WTC11 (cell line): ENCODE measurements around the gene HMGCS2. TPM values are rescaled to one million over a fixed set of nuclear protein-coding genes. Genes with fewer than 3 reads are reported as not detected.

ENCODE experiments used
- ATAC-seq: fragments of 200-7000 bp; cut with Tn5 transposase; 2 replicates; pipeline ENCODE4 v1.10.0; 2021; ENCODE audit warnings: mild to moderate bottlenecking, moderate library complexity
- CTCF ChIA-PET: fragments of 300-600 bp; sonication (Branson Sonifier 250); formaldehyde crosslinking; loops from one replicate; lab custom pipeline; 2021; ENCODE audit warnings: antibody characterized with exemption; lab: Charles Lee
- POLR2A ChIA-PET: fragments of 350-600 bp; sonication (Branson Sonifier 250); formaldehyde crosslinking; loops from one replicate; lab custom pipeline; 2021; ENCODE audit warnings: antibody characterized with exemption; lab: Charles Lee
- DNase-seq: peaks from one replicate; pipeline ENCODE4 v3.0.0; 2021; ENCODE audit warnings: low spot score
- H3K27ac Mint-ChIP-seq: 2 replicates; pipeline ENCODE4 v1.8.0; 2021; ENCODE audit warnings: mixed read lengths
- H3K27me3 Mint-ChIP-seq: 2 replicates; pipeline ENCODE4 v1.8.0; 2021; ENCODE audit warnings: low read depth, mild to moderate bottlenecking, moderate library complexity, mixed read lengths
- H3K36me3 Mint-ChIP-seq: 2 replicates; pipeline ENCODE4 v1.8.0; 2021; ENCODE audit warnings: mixed read lengths
- H3K4me1 Mint-ChIP-seq: 2 replicates; pipeline ENCODE4 v1.8.0; 2022; ENCODE audit warnings: mixed read lengths
- H3K4me3 Mint-ChIP-seq: 2 replicates; pipeline ENCODE4 v1.8.0; 2021; ENCODE audit warnings: mild to moderate bottlenecking, moderate library complexity, mixed read lengths
- H3K9me3 Mint-ChIP-seq: 2 replicates; pipeline ENCODE4 v1.8.0; 2021; ENCODE audit warnings: mixed read lengths
- AR ChIP-seq: fragments of 250-450 bp; sonication (Bioruptor Pico); IDR thresholded peaks from 2 replicates; pipeline ENCODE4 v1.9.0; 2021; ENCODE audit warnings: mild to moderate bottlenecking
- ELF4 ChIP-seq: sonication (generic); formaldehyde crosslinking; IDR thresholded peaks from 2 replicates; pipeline ENCODE4 v1.8.1; 2022; ENCODE audit warnings: low read depth, mild to moderate bottlenecking, moderate library complexity, missing genetic modification reagents
- HMGXB4 ChIP-seq: sonication (generic); formaldehyde crosslinking; IDR thresholded peaks from 2 replicates; pipeline ENCODE4 v1.8.1; 2023; ENCODE audit warnings: mild to moderate bottlenecking, moderate library complexity, missing genetic modification reagents
- MYBL2 ChIP-seq: sonication (generic); formaldehyde crosslinking; IDR thresholded peaks from 2 replicates; pipeline ENCODE4 v1.8.1; 2023; ENCODE audit warnings: mild to moderate bottlenecking, moderate library complexity, missing genetic modification reagents
- PRDM15 ChIP-seq: sonication (generic); formaldehyde crosslinking; IDR thresholded peaks from 2 replicates; pipeline ENCODE4 v1.8.0; 2022; ENCODE audit warnings: missing genetic modification reagents
- ZMAT4 ChIP-seq: fragments of 250-450 bp; sonication (Bioruptor Pico); IDR thresholded peaks from 2 replicates; pipeline ENCODE4 v1.9.0; 2021; ENCODE audit warnings: mild to moderate bottlenecking
- total RNA-seq: library from RNA; stranded (reverse); gene quantifications from 3 replicates; pipeline ENCODE4 v1.2.3, GENCODE V29; 2021
- TF ChIP-seq, protein P1 (sequence below): sonication (generic); formaldehyde crosslinking; IDR thresholded peaks from 2 replicates; pipeline ENCODE4 v1.8.0; 2023; ENCODE audit warnings: missing genetic modification reagents, mild to moderate bottlenecking, borderline replicate concordance
- TF ChIP-seq, protein P2 (sequence below): sonication (generic); formaldehyde crosslinking; IDR thresholded peaks from 2 replicates; pipeline ENCODE4 v1.8.0; 2023; ENCODE audit warnings: missing genetic modification reagents
- TF ChIP-seq, protein P3 (sequence below): sonication (generic); formaldehyde crosslinking; IDR thresholded peaks from 2 replicates; pipeline ENCODE4 v1.8.1; 2022; ENCODE audit warnings: mild to moderate bottlenecking, moderate library complexity, missing genetic modification reagents

The HMGCS2 gene
- total RNA-seq, 1 experiment from 2014 or later: 0.24 TPM

GRCh38 chr1:119816407-119816806 lies 47.7 kb upstream of the HMGCS2 start (continued):
- TF ChIP-seq, protein P1, sequence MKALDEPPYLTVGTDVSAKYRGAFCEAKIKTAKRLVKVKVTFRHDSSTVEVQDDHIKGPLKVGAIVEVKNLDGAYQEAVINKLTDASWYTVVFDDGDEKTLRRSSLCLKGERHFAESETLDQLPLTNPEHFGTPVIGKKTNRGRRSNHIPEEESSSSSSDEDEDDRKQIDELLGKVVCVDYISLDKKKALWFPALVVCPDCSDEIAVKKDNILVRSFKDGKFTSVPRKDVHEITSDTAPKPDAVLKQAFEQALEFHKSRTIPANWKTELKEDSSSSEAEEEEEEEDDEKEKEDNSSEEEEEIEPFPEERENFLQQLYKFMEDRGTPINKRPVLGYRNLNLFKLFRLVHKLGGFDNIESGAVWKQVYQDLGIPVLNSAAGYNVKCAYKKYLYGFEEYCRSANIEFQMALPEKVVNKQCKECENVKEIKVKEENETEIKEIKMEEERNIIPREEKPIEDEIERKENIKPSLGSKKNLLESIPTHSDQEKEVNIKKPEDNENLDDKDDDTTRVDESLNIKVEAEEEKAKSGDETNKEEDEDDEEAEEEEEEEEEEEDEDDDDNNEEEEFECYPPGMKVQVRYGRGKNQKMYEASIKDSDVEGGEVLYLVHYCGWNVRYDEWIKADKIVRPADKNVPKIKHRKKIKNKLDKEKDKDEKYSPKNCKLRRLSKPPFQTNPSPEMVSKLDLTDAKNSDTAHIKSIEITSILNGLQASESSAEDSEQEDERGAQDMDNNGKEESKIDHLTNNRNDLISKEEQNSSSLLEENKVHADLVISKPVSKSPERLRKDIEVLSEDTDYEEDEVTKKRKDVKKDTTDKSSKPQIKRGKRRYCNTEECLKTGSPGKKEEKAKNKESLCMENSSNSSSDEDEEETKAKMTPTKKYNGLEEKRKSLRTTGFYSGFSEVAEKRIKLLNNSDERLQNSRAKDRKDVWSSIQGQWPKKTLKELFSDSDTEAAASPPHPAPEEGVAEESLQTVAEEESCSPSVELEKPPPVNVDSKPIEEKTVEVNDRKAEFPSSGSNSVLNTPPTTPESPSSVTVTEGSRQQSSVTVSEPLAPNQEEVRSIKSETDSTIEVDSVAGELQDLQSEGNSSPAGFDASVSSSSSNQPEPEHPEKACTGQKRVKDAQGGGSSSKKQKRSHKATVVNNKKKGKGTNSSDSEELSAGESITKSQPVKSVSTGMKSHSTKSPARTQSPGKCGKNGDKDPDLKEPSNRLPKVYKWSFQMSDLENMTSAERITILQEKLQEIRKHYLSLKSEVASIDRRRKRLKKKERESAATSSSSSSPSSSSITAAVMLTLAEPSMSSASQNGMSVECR: no peak
- TF ChIP-seq ZMAT4 (CRISPR knock-in tag) (no peak), PRDM15 (CRISPR knock-in tag) (no peak)
- TF ChIP-seq, protein P2, sequence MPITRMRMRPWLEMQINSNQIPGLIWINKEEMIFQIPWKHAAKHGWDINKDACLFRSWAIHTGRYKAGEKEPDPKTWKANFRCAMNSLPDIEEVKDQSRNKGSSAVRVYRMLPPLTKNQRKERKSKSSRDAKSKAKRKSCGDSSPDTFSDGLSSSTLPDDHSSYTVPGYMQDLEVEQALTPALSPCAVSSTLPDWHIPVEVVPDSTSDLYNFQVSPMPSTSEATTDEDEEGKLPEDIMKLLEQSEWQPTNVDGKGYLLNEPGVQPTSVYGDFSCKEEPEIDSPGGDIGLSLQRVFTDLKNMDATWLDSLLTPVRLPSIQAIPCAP (CRISPR knock-in tag): no peak

DNA sequence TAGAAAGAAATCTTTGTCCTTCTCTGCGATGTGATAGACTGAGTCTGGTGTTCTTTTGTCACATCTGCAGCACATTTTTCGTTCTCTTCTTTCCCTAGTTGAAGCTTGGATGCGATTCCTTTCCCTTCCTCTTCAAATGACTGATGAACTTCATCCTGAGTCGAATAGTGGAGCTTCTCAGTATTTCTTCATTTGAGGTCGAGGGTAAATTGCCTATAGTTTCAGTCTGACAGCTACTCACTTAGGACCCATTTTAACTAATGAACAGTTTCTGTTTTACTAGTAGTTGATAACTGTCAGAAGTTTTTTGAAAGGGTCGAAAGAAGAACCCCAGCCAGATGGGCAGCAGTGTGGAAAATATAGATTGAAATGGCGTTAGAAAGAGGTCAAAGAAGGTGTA lies 47.2 kb upstream of the HMGCS2 start:
- Mint-ChIP-seq H3K4me3 (no peak overlapping the region), H3K9me3 (no peaks in the 10 kb centered on the region)
- CTCF ChIA-PET: interaction anchor here (1.1 to 1.4 kb wide), 3 partner anchors 11 to 168 kb away, joined by 3 to 9 read pairs (median 5); partner anchors contain the start of gene ZNF697
- DNase-seq: no peak
- TF ChIP-seq AR (no peak), HMGXB4 (CRISPR knock-in tag) (no peak), ELF4 (CRISPR knock-in tag) (no peak), MYBL2 (CRISPR knock-in tag) (no peak)
- TF ChIP-seq, protein P3, sequence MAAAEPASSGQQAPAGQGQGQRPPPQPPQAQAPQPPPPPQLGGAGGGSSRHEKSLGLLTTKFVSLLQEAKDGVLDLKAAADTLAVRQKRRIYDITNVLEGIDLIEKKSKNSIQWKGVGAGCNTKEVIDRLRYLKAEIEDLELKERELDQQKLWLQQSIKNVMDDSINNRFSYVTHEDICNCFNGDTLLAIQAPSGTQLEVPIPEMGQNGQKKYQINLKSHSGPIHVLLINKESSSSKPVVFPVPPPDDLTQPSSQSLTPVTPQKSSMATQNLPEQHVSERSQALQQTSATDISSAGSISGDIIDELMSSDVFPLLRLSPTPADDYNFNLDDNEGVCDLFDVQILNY: no peak
- TF ChIP-seq, protein P1: no peak
- TF ChIP-seq, all 79 proteins: peak for 0
- H3K27ac Mint-ChIP-seq: no peak overlapping the region
- POLR2A ChIA-PET: no interaction called here
- no peak for ATAC-seq
- no peaks in the 10 kb centered on the region for H3K4me1 Mint-ChIP-seq
- no peaks in the 10 kb centered on the region; the same call in 1 of the 2 replicates for H3K27me3 Mint-ChIP-seq
- no peaks in the 10 kb centered on the region for H3K36me3 Mint-ChIP-seq
